ENCODE results near the gene SPAG4.

The SPAG4 gene

DNA sequence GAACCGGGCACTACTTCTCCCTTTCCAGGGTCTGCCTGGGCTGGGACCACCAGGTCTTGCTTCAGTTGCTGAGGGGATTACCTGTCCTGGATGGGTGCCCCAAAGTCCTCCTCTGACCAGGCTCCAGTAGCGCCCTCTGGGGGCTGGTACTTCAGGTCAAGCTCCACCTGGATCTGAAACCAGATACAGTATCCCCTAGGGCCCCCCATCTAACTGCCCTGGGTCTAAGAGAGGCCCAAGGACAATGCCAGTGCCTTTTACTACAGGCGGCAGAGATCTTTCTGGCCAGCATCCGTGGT lies 11.2 kb upstream of the SPAG4 start:
- DNase-seq (ENCODE audit: low spot score) (peak; percentile 82), ATAC-seq (ENCODE audit: low read depth) (no peak)
- Histone ChIP-seq H3K27ac (ENCODE audit: poor library complexity, severe bottlenecking) (no peak overlapping the region), H3K4me3 (ENCODE audit: severe bottlenecking) (no peak overlapping the region), H3K4me1 (ENCODE audit: insufficient read depth, poor library complexity, severe bottlenecking) (peaks cover 12% of the 10 kb centered on the region), H3K36me3 (ENCODE audit: low read depth) (no peaks in the 10 kb centered on the region), H3K9me3 (ENCODE audit: severe bottlenecking) (no peaks in the 10 kb centered on the region), H3K27me3 (ENCODE audit: insufficient read depth, poor library complexity, severe bottlenecking) (peaks cover 9% of the 10 kb centered on the region)
- TF ChIP-seq CTCF (IDR thresholded peaks at IDR 0.05; ENCODE audit: poor library complexity, severe bottlenecking) = peak; percentile 57

- ATAC-seq (ENCODE audit: low read depth) (no peak), DNase-seq (ENCODE audit: low spot score) (peak; percentile 71)
- Histone ChIP-seq H3K4me1 (ENCODE audit: insufficient read depth, poor library complexity, severe bottlenecking) (peaks cover 12% of the 10 kb centered on the region), H3K27me3 (ENCODE audit: insufficient read depth, poor library complexity, severe bottlenecking) (peaks cover 2% of the 10 kb centered on the region), H3K27ac (ENCODE audit: poor library complexity, severe bottlenecking) (no peak overlapping the region), H3K4me3 (ENCODE audit: severe bottlenecking) (no peak overlapping the region), H3K36me3 (ENCODE audit: low read depth) (no peaks in the 10 kb centered on the region), H3K9me3 (ENCODE audit: severe bottlenecking) (no peaks in the 10 kb centered on the region)
- no peak for TF ChIP-seq CTCF (IDR thresholded peaks at IDR 0.05; ENCODE audit: poor library complexity, severe bottlenecking)
These were observed 9.5 kb upstream of the SPAG4 start for GRCh38 chr20:35606127-35606526.

- DNase-seq (ENCODE audit: low spot score) = peak; percentile 95
These were observed 8.5 kb upstream of the SPAG4 start for GRCh38 chr20:35607003-35607735.

DNA sequence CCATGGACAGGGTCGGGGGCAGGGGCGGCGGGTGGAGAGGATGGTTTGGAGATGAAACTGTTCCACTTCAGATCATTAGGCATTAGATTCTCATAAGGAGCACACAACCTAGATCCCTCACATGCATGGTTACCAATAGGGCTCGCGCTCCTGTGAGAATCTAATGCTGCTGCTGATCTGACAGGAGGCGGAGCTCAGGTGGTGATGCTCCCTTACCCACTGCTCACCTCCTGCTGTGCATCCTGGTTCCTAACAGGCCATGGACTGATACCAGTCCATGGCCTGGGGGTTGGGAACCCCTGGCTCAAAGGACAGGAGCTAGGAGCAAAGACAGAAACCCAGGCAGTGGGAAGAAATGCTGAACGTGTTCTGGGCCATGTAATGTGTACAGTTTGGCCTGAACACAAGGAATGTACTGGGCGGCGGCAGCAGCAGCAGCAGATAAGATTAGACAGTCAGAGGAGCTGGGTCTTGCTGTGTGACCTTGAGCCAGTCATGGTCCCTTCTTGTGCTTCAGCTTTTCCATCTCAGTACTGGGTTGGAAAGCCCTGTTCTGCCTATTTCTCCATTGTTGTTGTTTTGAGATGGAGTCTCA lies 4.7 kb upstream of the SPAG4 start:
- TF ChIP-seq CTCF (IDR thresholded peaks at IDR 0.05; ENCODE audit: poor library complexity, severe bottlenecking) = no peak
- H3K9me3 ChIP-seq (ENCODE audit: severe bottlenecking) = no peaks in the 10 kb centered on the region
- no peak overlapping the region for H3K27ac ChIP-seq (ENCODE audit: poor library complexity, severe bottlenecking)
- H3K4me3 ChIP-seq (ENCODE audit: severe bottlenecking) = no peak overlapping the region
- no peaks in the 10 kb centered on the region for H3K27me3 ChIP-seq (ENCODE audit: insufficient read depth, poor library complexity, severe bottlenecking)
- peak; percentile 68 for DNase-seq (ENCODE audit: low spot score)
- no peaks in the 10 kb centered on the region for H3K36me3 ChIP-seq (ENCODE audit: low read depth)
- no peak for ATAC-seq (ENCODE audit: low read depth)
- peaks cover 12% of the 10 kb centered on the region for H3K4me1 ChIP-seq (ENCODE audit: insufficient read depth, poor library complexity, severe bottlenecking)

More at GRCh38 chr20:35607003-35607735, 8.5 kb upstream of the SPAG4 start:
- H3K9me3 ChIP-seq (ENCODE audit: severe bottlenecking) = no peaks in the 10 kb centered on the region
- peak; percentile 77 for ATAC-seq (ENCODE audit: low read depth)
- H3K4me1 ChIP-seq (ENCODE audit: insufficient read depth, poor library complexity, severe bottlenecking) = peaks cover 12% of the 10 kb centered on the region
- no peaks in the 10 kb centered on the region for H3K27me3 ChIP-seq (ENCODE audit: insufficient read depth, poor library complexity, severe bottlenecking)
- H3K4me3 ChIP-seq (ENCODE audit: severe bottlenecking) = no peak overlapping the region
- H3K27ac ChIP-seq (ENCODE audit: poor library complexity, severe bottlenecking) = peak overlapping the region; percentile 1
- TF ChIP-seq CTCF (IDR thresholded peaks at IDR 0.05; ENCODE audit: poor library complexity, severe bottlenecking) = no peak
- H3K36me3 ChIP-seq (ENCODE audit: low read depth) = no peaks in the 10 kb centered on the region

GRCh38 chr20:35611482-35611881 lies 4.1 kb upstream of the SPAG4 start:
- Histone ChIP-seq H3K36me3 (ENCODE audit: low read depth) (no peaks in the 10 kb centered on the region), H3K27ac (ENCODE audit: poor library complexity, severe bottlenecking) (no peak overlapping the region), H3K9me3 (ENCODE audit: severe bottlenecking) (no peaks in the 10 kb centered on the region), H3K4me1 (ENCODE audit: insufficient read depth, poor library complexity, severe bottlenecking) (peaks cover 12% of the 10 kb centered on the region), H3K4me3 (ENCODE audit: severe bottlenecking) (no peak overlapping the region), H3K27me3 (ENCODE audit: insufficient read depth, poor library complexity, severe bottlenecking) (no peaks in the 10 kb centered on the region)
- DNase-seq (ENCODE audit: low spot score) (peak; percentile 15), ATAC-seq (ENCODE audit: low read depth) (no peak)
- no peak for TF ChIP-seq CTCF (IDR thresholded peaks at IDR 0.05; ENCODE audit: poor library complexity, severe bottlenecking)

All from RWPE2 (cell line).